ENCODE results near the gene PPP1CB. TPM values are rescaled to one million over a fixed set of nuclear protein-coding genes. Genes with fewer than 3 reads are reported as not detected.

Gene PPP1CB
- total and polyA plus RNA-seq, 11 donors, result 128 to 496 (median 404) TPM

DNA sequence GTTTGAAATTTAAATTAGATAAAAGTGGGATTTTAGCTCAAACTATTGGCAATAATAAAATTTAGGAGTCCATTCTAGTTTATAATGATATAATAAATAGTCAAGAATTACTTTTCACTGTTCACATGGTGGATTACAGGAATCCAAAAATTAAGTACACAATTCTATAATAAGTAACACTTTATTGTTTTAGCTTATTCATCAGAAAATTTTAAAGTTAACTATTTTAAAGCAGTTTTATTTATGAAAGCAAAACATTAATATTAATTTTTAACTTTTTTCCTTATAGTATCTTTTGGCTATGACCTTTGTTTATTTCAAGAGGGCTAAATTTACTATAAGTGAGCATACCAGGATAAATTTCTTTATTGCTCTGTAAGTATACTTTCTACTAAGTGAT, 70.4 kb downstream of the PPP1CB start:
- H3K36me3 ChIP-seq, result no peaks in the 10 kb centered on the region
- peaks cover 0 to 3% (median 0%) of the 10 kb centered on the region in 12 donors for H3K4me1 ChIP-seq
- DNase-seq (no peak), ATAC-seq (no peak)
- intact Hi-C loops (cut with DNase I), result loop anchor here in 3 of 10 donors (5.0 to 10.0 kb wide), 4 partner anchors 373 to 1253 kb away; no protein-coding TSS in a partner anchor
- no peaks in the 10 kb centered on the region for H3K27me3 ChIP-seq
- no peak overlapping the region for H3K4me3 ChIP-seq
- H3K27ac ChIP-seq, result no peak overlapping the region
- no peak for TF ChIP-seq POLR2A (IDR thresholded peaks at IDR 0.05)
- TF ChIP-seq CTCF (IDR thresholded peaks at IDR 0.05), result no peak
- no peaks in the 10 kb centered on the region for H3K9me3 ChIP-seq

- ATAC-seq (no peak), DNase-seq (no peak)
- WGBS, 4 donors, result 96 to 100% (median 97%) methylated on average over 2 of the region's 2 CpGs
- intact Hi-C loops (cut with DNase I), result loop anchor here in 3 of 10 donors (5.0 to 10.0 kb wide), 4 partner anchors 371 to 1251 kb away; no protein-coding TSS in a partner anchor
- H3K4me1 ChIP-seq, result peaks cover 0 to 3% (median 0%) of the 10 kb centered on the region in 12 donors
- H3K9me3 ChIP-seq, result no peaks in the 10 kb centered on the region
- no peak overlapping the region for H3K4me3 ChIP-seq
- no peaks in the 10 kb centered on the region for H3K27me3 ChIP-seq
- TF ChIP-seq CTCF (IDR thresholded peaks at IDR 0.05) (no peak), POLR2A (IDR thresholded peaks at IDR 0.05) (no peak)
- no peaks in the 10 kb centered on the region for H3K36me3 ChIP-seq
- H3K27ac ChIP-seq, result no peak overlapping the region
Observed at GRCh38 chr2:28824207-28824606, 72.6 kb downstream of the PPP1CB start.

DNA sequence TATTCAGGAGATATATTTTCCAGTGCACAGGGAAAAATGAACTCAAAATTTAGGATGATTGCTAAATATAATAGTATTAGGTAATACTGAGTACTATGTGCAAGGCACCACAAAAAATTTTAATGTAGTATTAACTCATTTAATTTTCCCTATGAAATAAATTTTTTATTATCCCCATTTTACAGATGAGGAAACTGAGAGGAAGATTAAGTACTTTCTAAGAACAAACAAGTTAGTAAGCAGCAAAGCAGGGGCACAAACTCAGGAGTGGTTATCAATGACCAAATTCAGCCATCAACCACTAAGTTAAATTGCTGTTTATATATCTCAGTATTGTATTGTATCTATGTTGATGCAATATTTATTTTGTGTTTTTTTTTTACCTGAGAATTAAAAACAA, 73.2 kb downstream of the PPP1CB start:
- ATAC-seq, result no peak
- intact Hi-C loops (cut with DNase I), result loop anchor here in 3 of 10 donors (5.0 to 10.0 kb wide), 4 partner anchors 370 to 1250 kb away; no protein-coding TSS in a partner anchor
- H3K27me3 ChIP-seq, result no peaks in the 10 kb centered on the region

DNA sequence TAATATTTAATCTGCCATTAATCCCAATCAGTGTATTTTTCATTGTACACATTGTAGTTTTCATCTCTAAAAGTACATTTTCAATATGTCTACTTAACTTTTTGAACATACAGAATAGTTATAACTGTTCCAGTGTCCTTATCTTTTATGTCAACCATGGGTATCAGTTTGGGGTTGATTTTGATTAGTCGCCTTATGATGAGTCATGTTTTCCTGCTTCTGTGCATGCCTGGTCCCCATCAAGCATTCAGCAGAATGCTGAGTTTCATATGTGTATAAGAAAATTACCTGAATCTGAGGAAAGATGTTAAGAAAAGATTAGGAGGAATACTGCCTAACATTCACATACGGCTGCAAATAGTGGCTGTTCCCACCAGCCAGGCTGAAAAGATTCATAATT, 76.8 kb downstream of the PPP1CB start:
- ATAC-seq (no peak), DNase-seq (no peak)
- WGBS, 4 donors, result 83 to 87% (median 85%) methylated on average over 2 of the region's 2 CpGs
- Histone ChIP-seq H3K4me3 (no peak overlapping the region), H3K9me3 (no peaks in the 10 kb centered on the region), H3K4me1 (no peaks in the 10 kb centered on the region), H3K27me3 (no peaks in the 10 kb centered on the region), H3K36me3 (no peaks in the 10 kb centered on the region), H3K27ac (no peak overlapping the region)
- TF ChIP-seq POLR2A (IDR thresholded peaks at IDR 0.05) (no peak), CTCF (IDR thresholded peaks at IDR 0.05) (no peak)
- intact Hi-C loops (cut with DNase I), result loop anchor here in 3 of 10 donors (10.0 kb wide), 3 partner anchors 366 to 1246 kb away; no protein-coding TSS in a partner anchor

More for the DNA sequence above, 73.2 kb downstream of the PPP1CB start:
- H3K36me3 ChIP-seq, result no peaks in the 10 kb centered on the region
- no peaks in the 10 kb centered on the region for H3K9me3 ChIP-seq
- TF ChIP-seq CTCF (IDR thresholded peaks at IDR 0.05), result no peak
- TF ChIP-seq POLR2A (IDR thresholded peaks at IDR 0.05), result no peak
- H3K27ac ChIP-seq, result no peak overlapping the region
- peaks cover 0 to 3% (median 0%) of the 10 kb centered on the region in 12 donors for H3K4me1 ChIP-seq
- DNase-seq, result no peak
- no peak overlapping the region for H3K4me3 ChIP-seq

Measured in heart left ventricle (tissue), 16 donors.